IMR-90 (cell line): ENCODE data around the gene TMUB1. TPM values are rescaled to one million over a fixed set of nuclear protein-coding genes. Genes with fewer than 3 reads are reported as not detected.
"Not testable (repeated sequence)": the region's sequence is repeated elsewhere in the genome, so short reads cannot be mapped to it uniquely, and the experiment has no call there.

Experiments used
- ATAC-seq: fragments of 200-7000 bp; cut with Tn5 transposase; 2 replicates; pipeline ENCODE4 v1.9.1; 2020; ENCODE audit warnings: low read depth, mild to moderate bottlenecking, moderate library complexity
- BruUV-seq: library from RNA; stranded (reverse); fragments of 400-500 nt; replicated peaks from 2 replicates; lab custom pipeline; 2021; lab: Mats Ljungman, UMichigan
- CTCF ChIA-PET: fragments of 300-600 bp; formaldehyde crosslinking; extraction: SDS; loops from one replicate; lab custom pipeline; 2021; ENCODE audit warnings: antibody characterized with exemption; lab: Yijun Ruan, JAX
- POLR2A ChIA-PET: fragments of 300-600 bp; sonication (Branson Sonifier 250); formaldehyde crosslinking; loops from one replicate; lab custom pipeline; 2022; ENCODE audit warnings: antibody characterized with exemption; ENCODE audit not compliant: unreplicated experiment; lab: Charles Lee
- DNase-seq: peaks from one replicate; pipeline ENCODE4 v3.0.0; 2013
- H2AFZ ChIP-seq: replicated peaks from 2 replicates; pipeline ENCODE3; 2013; ENCODE audit warnings: low read length, mild to moderate bottlenecking; ENCODE audit not compliant: poor library complexity
- H2AK5ac ChIP-seq: 2 replicates; pipeline ENCODE4 v1.6.1; 2013; ENCODE audit warnings: low read depth, low read length, inconsistent platforms
- H2AK9ac ChIP-seq: replicated peaks from 2 replicates; pipeline ENCODE3; 2013; ENCODE audit warnings: mild to moderate bottlenecking, low read depth, low read length, moderate library complexity; ENCODE audit not compliant: poor library complexity
- H2BK120ac ChIP-seq: 2 replicates; pipeline ENCODE4 v1.6.1; 2013; ENCODE audit warnings: low read depth, low read length, inconsistent platforms
- H2BK15ac ChIP-seq: 3 replicates; pipeline ENCODE4 v1.6.1; 2013; ENCODE audit warnings: low read depth, low read length, inconsistent platforms
- H2BK20ac ChIP-seq: 2 replicates; pipeline ENCODE4 v1.6.1; 2013; ENCODE audit warnings: low read depth, mild to moderate bottlenecking, inconsistent platforms, low read length, moderate library complexity
- H2BK5ac ChIP-seq: 2 replicates; pipeline ENCODE4 v1.6.1; 2013; ENCODE audit warnings: mild to moderate bottlenecking, low read depth, low read length, inconsistent platforms; ENCODE audit not compliant: poor library complexity, severe bottlenecking
- H3K14ac ChIP-seq: replicated peaks from 2 replicates; pipeline ENCODE4 v1.6.1; 2013; ENCODE audit warnings: low read depth, low read length, inconsistent platforms
- H3K18ac ChIP-seq: 2 replicates; pipeline ENCODE4 v1.6.1; 2013; ENCODE audit warnings: low read depth, low read length, control low read depth
- H3K23ac ChIP-seq: 2 replicates; pipeline ENCODE4 v1.6.1; 2013; ENCODE audit warnings: low read depth, low read length, inconsistent platforms
- H3K27ac ChIP-seq: 2 replicates; pipeline ENCODE4 v1.5.1; 2013; ENCODE audit warnings: mild to moderate bottlenecking, control low read depth, low read length; ENCODE audit not compliant: insufficient read depth
- H3K27me3 ChIP-seq: 2 replicates; pipeline ENCODE4 v1.6.1; 2013; ENCODE audit warnings: low read length; ENCODE audit not compliant: control insufficient read depth, insufficient read depth
- H3K36me3 ChIP-seq: 2 replicates; pipeline ENCODE4 v1.6.1; 2013; ENCODE audit warnings: low read length, mixed read lengths; ENCODE audit not compliant: control insufficient read depth, insufficient read depth
- H3K4ac ChIP-seq: 2 replicates; pipeline ENCODE4 v1.6.1; 2013; ENCODE audit warnings: low read depth, low read length, inconsistent platforms
- H3K4me1 ChIP-seq: 2 replicates; pipeline ENCODE4 v1.6.1; 2013; ENCODE audit warnings: low read length, mixed read lengths; ENCODE audit not compliant: control insufficient read depth, insufficient read depth
- H3K4me2 ChIP-seq: 2 replicates; pipeline ENCODE4 v1.6.1; 2013; ENCODE audit warnings: low read depth, mild to moderate bottlenecking, control low read depth, low read length, moderate library complexity
- H3K4me3 ChIP-seq: 2 replicates; pipeline ENCODE4 v1.5.1; 2013; ENCODE audit warnings: low read depth, mild to moderate bottlenecking, control low read depth, low read length, moderate library complexity; ENCODE audit not compliant: insufficient read depth
- H3K56ac ChIP-seq: 2 replicates; pipeline ENCODE4 v1.6.1; 2013; ENCODE audit warnings: low read length, inconsistent platforms; ENCODE audit not compliant: insufficient read depth; ENCODE audit errors: extremely low read depth
- H3K79me1 ChIP-seq, 2 experiments: 2 replicates each; pipeline ENCODE4 v1.6.1; 2013; ENCODE audit warnings: low read length in 2 of 2, inconsistent platforms in 1 of 2, low read depth in 1 of 2
- H3K9ac ChIP-seq: 2 replicates; pipeline ENCODE4 v1.6.1; 2013; ENCODE audit warnings: low read depth, low read length, control low read depth
- H3K9me1 ChIP-seq: 2 replicates; pipeline ENCODE4 v1.6.1; 2013; ENCODE audit warnings: low read length, inconsistent platforms; ENCODE audit not compliant: insufficient read depth
- H3K9me3 ChIP-seq: 2 replicates; pipeline ENCODE4 v1.6.1; 2013; ENCODE audit warnings: low read length; ENCODE audit not compliant: control insufficient read depth, insufficient read depth
- H4K20me1 ChIP-seq: 2 replicates; pipeline ENCODE4 v1.6.1; 2013; ENCODE audit warnings: low read length, inconsistent platforms; ENCODE audit not compliant: insufficient read depth
- H4K5ac ChIP-seq: 2 replicates; pipeline ENCODE4 v1.6.1; 2013; ENCODE audit warnings: mild to moderate bottlenecking, low read depth, low read length, control low read depth
- H4K8ac ChIP-seq, 2 experiments: 2 replicates each; pipeline ENCODE4 v1.6.1; 2013; ENCODE audit warnings: low read depth in 2 of 2, low read length in 2 of 2, control low read depth in 1 of 2, inconsistent platforms in 1 of 2
- H4K91ac ChIP-seq: 2 replicates; pipeline ENCODE4 v1.6.1; 2013; ENCODE audit warnings: low read depth, low read length, inconsistent platforms; ENCODE audit not compliant: insufficient read depth
- WGBS, 2 experiments: methylation state at CpG; one replicate each; pipeline versions ENCODE4 v1.1.5 to v1.1.7; 2013; ENCODE audit warnings: missing lambda C conversion rate in 2 of 2; ENCODE audit not compliant: insufficient read length in 1 of 2; ENCODE audit errors: extremely low coverage in 2 of 2; 5-methylcytosine and 5-hydroxymethylcytosine counted together
- dilution Hi-C: fragments of 300-500 bp; cut with HindIII; formaldehyde crosslinking; loops from one replicate; pipeline ENCODE4 v1.14.3; 2018; ENCODE audit warnings: low sequenced_read_pairs; ENCODE audit not compliant: unreplicated experiment
- in situ Hi-C: fragments of 300-500 bp; cut with MboI; formaldehyde crosslinking; loops from 3 replicates; pipeline ENCODE4 v1.14.3; 2019; ENCODE audit warnings: low sequenced_read_pairs, inconsistent platforms, mixed read lengths
- intact Hi-C: fragments of 100-400 bp; cut with micrococcal nuclease; formaldehyde crosslinking; loops from 2 replicates; pipeline ENCODE4 v1.10.0; 2022
- polyA plus RNA-seq, 3 experiments: library from polyadenylated mRNA; depleted of rRNA; stranded (reverse); fragments of >200 nt; gene quantifications; 2 replicates each; pipeline ENCODE4 v1.2.3, GENCODE V29; 2012; ENCODE audit warnings: low replicate concordance in 1 of 3
- total RNA-seq: library from RNA; depleted of rRNA; stranded (reverse); fragments of >200 nt; gene quantifications from 2 replicates; pipeline ENCODE4 v1.2.3, GENCODE V29; 2012

TMUB1 gene
- total and polyA plus RNA-seq, 2 of the 4 experiments (the other 2 are of a cell fraction), result 6.8 to 29.8 TPM

DNA sequence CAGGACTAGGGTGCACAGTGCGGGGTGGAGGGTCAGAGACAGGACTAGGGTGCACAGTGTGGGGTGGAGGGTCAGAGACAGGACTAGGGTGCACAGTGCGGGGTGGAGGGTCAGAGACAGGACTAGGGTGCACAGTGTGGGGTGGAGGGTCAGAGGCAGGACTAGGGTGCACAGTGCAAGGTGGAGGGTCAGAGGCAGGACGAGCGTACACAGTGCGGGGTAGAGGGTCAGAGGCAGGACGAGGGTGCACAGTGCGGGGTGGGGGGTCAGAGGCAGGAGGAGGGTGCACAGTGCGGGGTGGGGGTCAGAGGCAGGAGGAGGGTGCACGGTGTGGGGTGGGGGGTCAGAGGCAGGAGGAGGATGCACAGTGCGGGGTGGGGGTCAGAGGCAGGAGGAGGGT, 39.8 kb downstream of the TMUB1 start:
- ATAC-seq, H3K4me3 ChIP-seq, H3K18ac ChIP-seq, H2BK15ac ChIP-seq, H3K4ac ChIP-seq, BruUV-seq, H3K4me2 ChIP-seq, intact Hi-C loops, H4K91ac ChIP-seq, H2AK9ac ChIP-seq, H3K23ac ChIP-seq, H2AK5ac ChIP-seq, H3K9me3 ChIP-seq, H3K56ac ChIP-seq, H2BK120ac ChIP-seq, CTCF ChIA-PET, H3K27ac ChIP-seq, in situ Hi-C loops, H2AFZ ChIP-seq, DNase-seq, H2BK20ac ChIP-seq, H2BK5ac ChIP-seq, H3K27me3 ChIP-seq, H3K79me1 ChIP-seq, H3K9ac ChIP-seq, H3K14ac ChIP-seq, H4K5ac ChIP-seq, dilution Hi-C loops, POLR2A ChIA-PET, H4K8ac ChIP-seq: not testable (repeated sequence)
- Histone ChIP-seq H3K36me3 (peaks cover 12% of the 10 kb centered on the region; the same call in 1 of the 2 replicates), H3K4me1 (peaks cover 24% of the 10 kb centered on the region), H3K9me1 (peaks cover 21% of the 10 kb centered on the region), H4K20me1 (peaks cover 21% of the 10 kb centered on the region)
- WGBS, 2 experiments, result 97% methylated on average over 5 of the region's 10 CpGs; no CpG with 5 or more reads in 1 of the 2 experiments
